Effector CD8-positive, alpha-beta T cell (primary cell): ENCODE data around the gene TSPAN18.

Experiments used
- DNase-seq: peaks from one replicate; lab custom pipeline; 2025; lab: John Stamatoyannopoulos, UW

TSPAN18 gene

GRCh38 chr11:44777209-44778194 lies 50.7 kb downstream of the TSPAN18 start:
- DNase-seq: no peak

GRCh38 chr11:44778195-44779100 lies 51.7 kb downstream of the TSPAN18 start:
- DNase-seq: no peak

GRCh38 chr11:44779736-44780520 lies 53.2 kb downstream of the TSPAN18 start:
- no peak for DNase-seq

- DNase-seq: no peak
These were observed 54.3 kb downstream of the TSPAN18 start for GRCh38 chr11:44780940-44781631.

- no peak for DNase-seq
These were observed 54.9 kb downstream of the TSPAN18 start for GRCh38 chr11:44781655-44782054.

GRCh38 chr11:44782478-44782877 lies 55.7 kb downstream of the TSPAN18 start:
- DNase-seq: no peak

GRCh38 chr11:44784436-44784760 lies 57.6 kb downstream of the TSPAN18 start:
- no peak for DNase-seq

GRCh38 chr11:44784851-44785250 lies 58.1 kb downstream of the TSPAN18 start:
- DNase-seq: no peak

- no peak for DNase-seq
These were observed 59.3 kb downstream of the TSPAN18 start for GRCh38 chr11:44785856-44786607.

- DNase-seq: no peak
These were observed 60.3 kb downstream of the TSPAN18 start for GRCh38 chr11:44787070-44787469.

- no peak for DNase-seq
These were observed 61.2 kb downstream of the TSPAN18 start for GRCh38 chr11:44787981-44788380.

GRCh38 chr11:44788536-44789261 lies 61.9 kb downstream of the TSPAN18 start:
- DNase-seq: no peak

GRCh38 chr11:44789496-44789895 lies 62.7 kb downstream of the TSPAN18 start:
- DNase-seq: no peak

GRCh38 chr11:44790211-44790610 lies 63.4 kb downstream of the TSPAN18 start:
- DNase-seq: no peak

- no peak for DNase-seq
These were observed 64.7 kb downstream of the TSPAN18 start for GRCh38 chr11:44791316-44791925.

GRCh38 chr11:44792171-44792570 lies 65.4 kb downstream of the TSPAN18 start:
- DNase-seq: no peak

- no peak for DNase-seq
These were observed 66.8 kb downstream of the TSPAN18 start for GRCh38 chr11:44793350-44794090.

GRCh38 chr11:44795803-44796535 lies 69.2 kb downstream of the TSPAN18 start:
- DNase-seq: no peak
